Measurements from ENCODE around the gene GGTA1.
"Not testable (repeated sequence)": the region's sequence is repeated elsewhere in the genome, so short reads cannot be mapped to it uniquely, and the experiment has no call there.

The GGTA1 gene

DNA sequence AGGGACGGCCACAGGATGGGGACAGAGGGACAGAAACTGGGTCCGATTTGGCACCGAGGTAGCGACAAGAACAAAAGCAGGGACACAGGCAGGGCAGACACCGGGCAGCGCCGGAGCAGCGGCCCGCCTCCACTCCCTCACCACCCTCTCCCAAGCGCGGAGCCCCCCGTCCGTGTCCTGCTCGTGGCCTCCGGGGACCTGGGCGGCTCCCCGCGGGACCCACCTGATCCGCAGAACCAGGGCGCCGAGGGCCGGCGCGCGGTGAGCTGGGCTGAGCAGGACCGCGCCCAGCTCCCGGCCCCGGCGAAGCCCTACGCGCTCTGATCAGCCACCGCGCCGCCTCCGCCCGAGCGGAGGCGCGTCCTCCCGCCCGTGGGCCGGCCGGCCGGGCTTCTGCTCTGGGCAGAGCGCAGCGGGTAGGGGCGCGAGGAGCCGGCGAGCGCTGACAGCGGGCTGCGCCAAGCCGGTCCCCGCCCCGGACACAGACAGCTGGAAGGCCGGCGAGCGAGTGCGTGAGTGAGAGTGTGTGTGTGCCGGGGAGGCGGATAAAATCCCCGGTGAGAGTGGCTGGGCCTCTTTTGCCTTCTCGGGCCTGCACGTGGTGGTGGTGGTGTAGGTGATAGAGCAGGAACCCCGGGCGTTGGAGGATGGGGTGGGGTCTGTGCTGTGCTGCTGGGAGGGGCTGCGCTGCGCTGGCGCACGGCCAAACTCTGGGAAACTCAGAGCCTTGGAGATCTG, at the start of gene GGTA1:
Gene GGTA1, minus strand, starts transcription at position 418 of the 738 bp plus-strand sequence. CDS start 31,922 bp downstream, outside the sequence.
- DNase-seq (ENCODE audit: low read depth), result no peak

DNA sequence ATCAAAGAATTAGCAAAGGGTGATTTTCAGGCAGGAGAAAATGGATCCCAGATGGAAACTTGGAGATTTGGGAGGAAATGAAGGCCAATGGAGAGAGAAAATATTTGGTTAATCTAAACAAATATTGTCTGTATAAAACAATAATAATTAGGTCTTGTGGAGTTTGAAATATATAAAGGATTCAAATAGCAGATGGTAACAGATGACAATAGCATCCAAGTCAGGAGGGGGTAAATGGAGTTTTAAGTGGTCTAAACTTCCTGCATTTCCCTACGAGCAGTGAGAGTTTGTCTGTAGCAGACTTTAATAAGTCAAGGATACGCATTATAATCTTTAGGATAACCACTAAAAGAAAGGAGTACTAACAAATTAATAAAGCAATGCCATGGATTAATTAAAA, 49.0 kb upstream of the GGTA1 start:
- no peak for DNase-seq (ENCODE audit: low read depth)

DNA sequence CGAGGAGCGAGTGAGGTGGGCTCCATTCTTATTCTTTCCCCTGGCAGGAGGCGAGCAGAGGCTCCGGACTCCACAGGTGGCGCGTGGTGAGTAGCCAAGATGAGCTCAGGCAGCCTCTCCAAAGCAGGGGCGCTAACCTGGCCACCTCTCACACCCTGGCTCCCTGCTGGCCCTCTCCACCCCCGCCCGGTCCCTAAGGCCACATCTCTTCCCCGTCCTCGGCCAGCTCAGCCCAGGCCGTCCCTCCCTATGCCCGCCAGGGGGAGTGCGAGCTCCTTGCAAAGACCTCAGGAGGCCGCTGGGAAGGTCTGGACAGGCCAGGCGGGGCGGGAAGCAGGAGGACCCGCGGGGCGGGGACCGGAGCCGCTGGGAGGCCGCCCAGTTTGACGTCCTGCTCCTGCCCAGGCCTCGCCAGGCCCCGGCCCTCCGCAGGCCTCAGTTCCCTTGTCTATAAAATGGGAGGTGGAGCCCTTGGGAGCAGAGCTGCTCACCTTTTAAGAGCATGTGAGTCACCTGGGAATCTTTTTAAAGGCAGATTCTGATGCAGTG, 46.3 kb upstream of the GGTA1 start:
- DNase-seq (ENCODE audit: low read depth), result peak; percentile 86

DNA sequence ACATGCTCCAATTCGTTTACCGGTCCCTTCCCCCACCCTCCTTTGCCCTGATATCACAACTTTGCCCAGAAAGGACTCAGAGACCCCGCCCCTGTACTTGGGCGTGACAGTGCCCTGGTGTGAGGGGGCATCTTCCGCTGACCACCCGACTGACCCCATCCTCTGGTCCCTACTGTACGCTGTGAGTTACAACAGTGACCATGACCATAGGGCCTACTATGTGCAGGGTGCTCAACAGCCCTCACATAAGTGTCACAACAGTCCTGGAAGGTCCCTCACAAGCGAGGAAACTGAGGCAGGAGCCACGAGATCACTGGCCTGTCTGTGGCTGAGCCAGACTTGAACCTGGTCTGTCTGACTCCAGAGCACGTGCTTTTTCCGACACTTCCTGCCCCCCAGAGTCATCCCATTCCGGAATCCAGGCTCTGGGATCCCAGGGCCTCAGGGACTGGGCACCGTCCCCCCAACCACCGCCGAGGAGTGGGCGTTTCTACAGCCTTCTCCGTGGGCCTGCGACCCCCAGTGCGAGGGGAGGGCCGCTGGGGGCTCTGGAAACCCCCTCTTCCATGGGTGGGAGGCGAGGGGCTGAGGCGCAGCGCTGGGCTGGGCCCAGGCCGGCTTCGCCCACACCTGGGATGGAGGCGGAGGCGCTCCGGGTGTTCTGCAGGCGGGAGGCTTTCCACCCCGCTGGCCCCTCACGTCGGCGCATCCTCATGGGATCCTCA, 45.7 kb upstream of the GGTA1 start:
- DNase-seq (ENCODE audit: low read depth), result no peak

DNA sequence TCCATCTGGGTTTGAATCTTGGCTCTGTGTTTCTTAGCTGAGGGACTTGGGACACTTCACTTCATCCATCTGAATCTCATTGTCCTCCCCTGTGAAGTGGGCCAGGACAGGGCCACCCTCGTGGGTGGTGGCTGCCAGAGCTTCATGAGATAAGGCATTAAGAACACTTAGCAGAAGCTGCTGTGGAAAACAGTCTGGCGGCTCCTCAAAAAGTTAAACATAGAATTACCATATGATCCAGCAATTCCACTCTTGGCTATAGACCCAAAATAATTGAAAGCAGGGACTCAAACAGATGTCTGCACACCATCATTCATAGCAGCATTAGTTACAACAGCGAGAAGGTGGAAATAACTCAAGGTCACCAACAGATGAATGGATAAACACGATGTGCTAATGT, 42.4 kb upstream of the GGTA1 start:
- DNase-seq (ENCODE audit: low read depth), result no peak

DNA sequence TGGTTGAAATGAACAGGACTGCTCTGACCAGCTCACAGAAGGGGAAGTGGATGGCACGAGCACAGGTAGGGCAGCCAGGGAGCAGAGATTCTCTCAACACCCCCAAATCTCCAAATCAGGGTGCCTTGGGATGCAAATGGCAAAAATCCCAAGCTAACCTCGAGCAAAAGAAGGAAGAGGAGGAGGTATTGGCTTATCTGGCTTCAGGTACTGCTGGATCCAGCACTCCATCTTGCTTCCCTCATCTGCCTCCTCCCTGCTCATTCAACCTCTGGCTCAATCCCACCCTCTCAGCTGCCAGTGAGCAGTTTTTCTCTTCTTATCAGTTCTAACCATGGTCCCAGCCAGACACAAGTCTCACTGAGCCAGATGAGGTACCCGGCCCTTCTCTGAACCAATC, 41.6 kb upstream of the GGTA1 start:
- no peak for DNase-seq (ENCODE audit: low read depth)

DNA sequence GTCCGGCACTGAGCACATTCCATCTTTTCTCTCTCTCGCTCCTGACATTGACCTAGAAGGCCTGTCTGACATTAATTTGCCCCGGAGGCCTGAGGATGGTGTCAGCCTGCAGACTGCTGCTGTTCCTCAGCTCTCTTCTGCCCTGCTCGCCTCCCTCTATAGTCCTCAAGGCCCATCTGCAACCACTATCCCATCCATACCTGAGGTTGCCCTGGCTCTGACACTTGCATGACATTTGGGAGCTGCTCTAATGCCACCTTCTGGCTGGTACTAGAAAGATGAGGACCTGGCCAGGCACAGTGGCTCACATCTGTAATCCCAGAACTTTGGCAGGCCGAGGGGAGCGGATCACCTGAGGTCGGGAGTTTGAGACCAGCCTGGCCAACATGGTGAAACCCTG, 38.6 kb upstream of the GGTA1 start:
- DNase-seq (ENCODE audit: low read depth), result no peak

DNA sequence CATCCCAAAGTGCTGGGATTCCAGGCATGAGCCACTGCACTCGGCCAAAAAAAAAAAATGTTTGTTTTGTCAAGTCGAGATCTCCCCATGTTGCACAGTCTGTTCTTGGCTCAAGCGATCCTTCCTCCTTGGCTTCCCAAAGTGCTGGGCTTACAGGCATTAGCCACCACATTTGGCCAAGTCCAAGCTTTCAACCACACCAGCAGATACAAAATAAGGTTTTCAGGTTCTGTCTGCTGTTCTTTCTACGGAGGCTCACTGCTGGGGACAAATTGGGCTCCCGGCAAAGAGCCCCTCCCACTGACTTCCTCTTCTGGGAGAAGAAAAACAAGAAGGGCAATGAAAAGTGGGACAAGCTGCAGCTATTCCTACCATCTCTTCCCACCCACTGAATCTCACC, 37.6 kb upstream of the GGTA1 start:
- no peak for DNase-seq (ENCODE audit: low read depth)

DNA sequence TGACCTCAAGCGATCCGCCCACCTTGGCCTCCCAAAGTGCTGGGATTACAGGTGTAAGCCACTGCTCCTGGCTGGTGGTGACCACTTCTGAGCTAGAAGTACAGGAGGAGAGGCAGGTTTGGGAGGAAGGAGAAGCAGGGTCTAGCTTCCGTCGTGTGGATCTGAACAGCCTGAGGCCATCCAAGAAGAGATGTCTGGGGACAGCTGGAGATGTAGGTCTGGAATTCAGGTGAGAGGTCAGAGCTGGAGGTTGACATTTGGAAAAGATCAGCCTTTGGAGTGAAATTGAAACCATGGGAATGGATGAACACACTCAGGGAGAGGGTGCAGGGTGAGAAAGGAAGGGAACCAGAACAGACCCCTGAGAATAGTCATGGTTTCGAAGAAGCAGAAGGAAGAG, 33.2 kb upstream of the GGTA1 start:
- no peak for DNase-seq (ENCODE audit: low read depth)

DNA sequence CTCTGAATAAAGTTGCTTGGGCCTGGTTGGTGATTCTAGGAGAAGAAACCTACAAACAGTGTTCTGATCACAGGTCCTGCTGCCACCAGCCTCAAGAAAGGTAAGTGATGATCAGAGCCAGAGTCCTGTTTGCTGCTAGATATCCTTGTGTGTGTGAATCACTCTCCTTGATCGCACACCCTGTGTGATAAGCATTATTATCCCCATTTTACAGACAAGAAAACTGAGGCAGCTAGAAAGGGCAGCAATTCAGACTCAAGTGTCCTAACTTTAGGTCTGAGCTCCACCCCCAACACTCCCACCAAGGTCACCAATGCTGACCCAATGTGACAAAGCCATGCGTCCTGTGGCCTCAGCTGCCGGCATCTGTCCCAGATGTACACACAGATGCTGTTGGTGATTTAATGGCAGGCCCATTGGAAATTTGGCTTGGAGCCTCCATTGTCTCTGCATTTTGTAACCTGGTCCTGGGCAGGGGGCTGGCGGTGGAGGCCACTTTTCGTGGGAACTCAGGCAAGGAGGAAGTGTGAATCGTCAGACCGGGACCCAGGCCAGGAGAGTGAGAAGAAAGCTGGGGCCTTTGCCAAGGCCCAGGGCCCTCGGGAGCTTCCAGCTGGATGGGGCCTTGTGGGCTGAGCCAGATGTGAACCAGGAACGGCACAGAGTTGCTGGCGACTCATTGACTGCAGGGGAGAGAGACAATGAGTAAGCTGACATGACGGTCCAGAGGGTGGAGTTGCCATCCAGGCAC, 29.8 kb upstream of the GGTA1 start:
- DNase-seq (ENCODE audit: low read depth), result peak; percentile 99

DNA sequence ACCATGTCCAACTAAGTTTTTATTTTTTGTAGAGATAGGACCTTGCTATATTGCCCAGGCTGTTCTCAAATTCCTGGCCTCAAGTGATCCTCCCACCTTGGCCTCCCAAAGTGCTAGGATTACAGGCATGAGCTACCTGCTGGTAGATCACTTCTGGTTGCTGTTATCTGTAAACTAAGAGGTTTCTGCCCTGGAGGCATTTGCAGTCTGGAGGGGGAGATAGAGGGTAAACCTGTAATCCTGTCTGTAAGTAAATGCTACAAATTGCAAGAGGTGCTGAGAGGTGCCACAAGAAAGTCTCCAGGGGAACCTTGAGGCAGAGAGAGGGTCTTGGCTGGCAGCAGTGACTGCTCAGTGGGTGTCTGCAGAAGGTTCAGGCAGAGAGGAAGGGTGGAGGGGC, 29.0 kb upstream of the GGTA1 start:
- no peak for DNase-seq (ENCODE audit: low read depth)

DNA sequence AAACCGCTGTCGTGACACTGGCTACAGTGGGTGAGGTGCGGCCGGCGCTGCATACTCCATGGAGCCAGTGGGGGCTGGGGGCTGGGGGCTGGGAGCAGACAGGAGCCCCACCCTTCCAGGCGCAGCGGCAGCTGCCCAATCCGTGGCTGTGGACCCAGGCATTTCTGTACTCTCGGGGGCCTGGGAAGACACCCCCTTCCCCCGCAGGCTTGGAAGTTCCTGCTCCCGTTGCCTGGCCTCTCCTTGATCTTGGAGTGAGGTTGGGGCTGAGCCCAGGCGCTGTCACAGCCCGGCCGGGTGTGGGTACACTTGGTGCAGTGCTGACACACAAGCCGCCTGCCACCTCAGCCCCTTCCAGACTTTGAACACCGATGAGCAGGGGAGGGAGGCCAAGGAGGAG, 27.7 kb upstream of the GGTA1 start:
- no peak for DNase-seq (ENCODE audit: low read depth)

DNA sequence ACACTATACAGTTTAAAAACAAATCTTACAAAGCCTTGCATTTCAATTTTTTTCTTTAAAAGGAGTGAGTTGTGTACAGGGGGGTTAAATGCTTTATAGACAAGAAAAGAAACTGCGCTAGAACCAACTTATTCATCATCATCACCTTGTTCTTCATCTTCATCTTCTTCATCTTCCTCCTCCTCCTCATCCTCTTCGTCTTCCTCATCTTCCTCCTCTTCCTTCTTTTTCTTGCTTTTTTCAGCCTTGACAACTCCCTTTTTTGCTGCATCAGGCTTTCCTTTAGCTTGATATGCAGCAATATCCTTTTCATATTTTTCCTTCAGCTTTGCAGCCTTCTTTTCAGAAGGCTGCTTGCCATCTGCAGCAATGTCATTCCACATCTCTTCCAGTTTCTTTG, 20.0 kb upstream of the GGTA1 start:
- DNase-seq (ENCODE audit: low read depth), result not testable (repeated sequence)

DNA sequence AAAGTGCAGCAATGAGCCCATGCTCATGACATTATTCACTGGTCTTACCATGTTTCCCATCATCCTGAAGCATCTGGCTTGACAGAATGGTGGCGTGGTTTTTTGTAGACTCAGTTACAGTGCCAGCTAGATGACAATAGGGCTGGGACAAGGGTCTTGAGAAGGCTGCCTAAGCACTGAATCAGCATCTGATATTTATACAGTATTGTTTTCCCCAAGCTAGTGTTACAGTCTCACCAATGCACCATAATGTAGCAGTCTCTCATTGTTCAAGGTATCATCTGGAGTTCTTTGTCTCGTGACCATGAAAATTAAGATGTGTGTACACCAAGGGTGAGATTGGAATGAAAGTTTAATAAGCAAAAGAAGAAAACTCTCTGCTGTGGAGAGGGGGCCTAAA, 19.0 kb upstream of the GGTA1 start:
- DNase-seq (ENCODE audit: low read depth), result no peak

DNA sequence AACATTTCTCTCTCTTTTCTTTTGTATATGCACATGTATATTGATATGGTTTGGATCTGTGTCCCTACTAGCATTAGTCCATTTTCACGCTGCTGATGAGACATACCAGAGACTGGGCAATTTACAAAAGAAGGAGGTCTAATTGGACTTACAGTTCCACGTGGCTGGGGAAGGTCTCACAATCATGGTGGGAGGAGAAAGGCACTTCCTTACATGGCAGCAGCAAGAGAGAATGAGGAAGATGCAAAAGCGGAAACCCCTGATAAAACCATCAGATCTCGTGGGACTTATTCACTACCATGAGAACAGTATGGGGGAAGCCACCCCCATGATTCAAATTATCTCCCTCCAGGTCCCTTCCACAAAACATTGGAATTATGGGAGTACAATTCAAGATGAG, 13.5 kb upstream of the GGTA1 start:
- DNase-seq (ENCODE audit: low read depth), result not testable (repeated sequence)

DNA sequence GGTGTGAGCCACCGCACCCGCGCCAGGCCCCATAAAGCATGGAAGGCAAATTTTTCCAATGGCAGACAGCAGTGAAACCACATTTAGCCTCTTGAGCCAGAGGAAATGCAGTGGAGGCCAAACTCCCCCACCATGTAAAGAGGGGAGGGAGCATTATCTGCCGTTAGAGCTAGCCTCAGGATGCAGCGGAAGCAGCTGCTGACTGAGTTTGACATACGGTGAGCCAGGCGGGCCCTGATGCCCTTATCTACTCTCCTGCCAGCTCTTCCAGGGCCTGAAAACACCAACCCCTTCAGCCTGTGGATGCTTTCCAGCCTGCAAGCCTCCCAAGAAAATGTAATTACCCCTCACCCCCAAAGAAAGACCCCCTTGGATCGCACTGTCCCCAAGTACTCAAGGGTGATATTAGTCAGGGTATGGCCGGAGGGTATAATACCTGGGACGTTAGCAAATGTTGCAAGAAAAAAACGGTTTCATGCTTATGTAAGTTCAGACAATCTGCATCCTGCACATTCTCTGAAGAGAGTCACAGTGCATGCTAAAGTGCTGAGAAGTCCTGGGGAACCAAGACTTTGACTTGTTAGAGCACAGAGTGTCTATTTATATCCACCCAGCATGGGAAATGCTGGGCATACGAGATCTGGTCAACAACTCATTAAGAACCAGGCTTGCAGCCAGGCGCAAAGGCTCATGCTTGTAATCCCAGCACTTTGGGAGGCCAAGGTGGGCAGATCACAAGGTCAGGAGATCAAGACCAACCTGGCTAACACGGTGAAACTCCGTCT, 11.3 kb upstream of the GGTA1 start:
- DNase-seq (ENCODE audit: low read depth), result no peak

DNA sequence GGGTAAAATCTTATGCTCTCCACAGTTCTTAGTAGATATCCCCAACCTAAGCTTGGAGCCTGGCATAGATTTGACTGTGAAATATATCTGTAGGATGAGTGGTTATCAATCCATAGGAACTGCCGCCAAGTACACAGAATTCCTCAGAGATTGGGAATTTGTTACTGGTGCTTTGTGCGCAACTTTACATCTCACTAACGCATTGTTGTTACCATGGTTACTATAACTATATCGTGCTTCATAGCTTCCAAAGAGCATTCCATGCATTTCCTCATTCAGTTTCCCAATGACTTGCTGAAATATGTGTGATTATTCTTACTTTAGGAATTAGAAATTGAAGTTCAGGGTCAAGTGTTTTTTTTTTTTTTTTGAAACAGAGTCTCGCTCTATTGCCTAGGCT, 9.5 kb upstream of the GGTA1 start:
- no peak for DNase-seq (ENCODE audit: low read depth)

DNA sequence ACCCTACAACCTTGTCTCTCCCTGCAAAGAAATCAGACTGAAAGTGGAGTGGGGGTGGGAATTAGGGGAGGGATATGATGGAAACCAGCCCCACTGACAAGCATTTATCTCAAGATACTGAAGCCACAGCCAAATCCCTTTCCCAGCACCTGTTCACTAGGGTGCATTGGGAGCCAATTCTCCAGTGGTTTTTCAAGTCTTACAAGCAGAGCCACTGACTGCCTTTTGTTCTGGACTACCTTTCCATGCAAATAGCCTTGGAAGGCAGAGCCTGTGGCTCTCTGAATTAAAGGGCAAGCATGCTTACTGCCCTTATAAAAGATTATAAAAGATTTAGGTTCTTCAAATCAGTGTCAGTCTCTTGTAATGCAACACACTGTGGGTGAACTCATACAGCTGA, 8.8 kb upstream of the GGTA1 start:
- DNase-seq (ENCODE audit: low read depth), result no peak

DNA sequence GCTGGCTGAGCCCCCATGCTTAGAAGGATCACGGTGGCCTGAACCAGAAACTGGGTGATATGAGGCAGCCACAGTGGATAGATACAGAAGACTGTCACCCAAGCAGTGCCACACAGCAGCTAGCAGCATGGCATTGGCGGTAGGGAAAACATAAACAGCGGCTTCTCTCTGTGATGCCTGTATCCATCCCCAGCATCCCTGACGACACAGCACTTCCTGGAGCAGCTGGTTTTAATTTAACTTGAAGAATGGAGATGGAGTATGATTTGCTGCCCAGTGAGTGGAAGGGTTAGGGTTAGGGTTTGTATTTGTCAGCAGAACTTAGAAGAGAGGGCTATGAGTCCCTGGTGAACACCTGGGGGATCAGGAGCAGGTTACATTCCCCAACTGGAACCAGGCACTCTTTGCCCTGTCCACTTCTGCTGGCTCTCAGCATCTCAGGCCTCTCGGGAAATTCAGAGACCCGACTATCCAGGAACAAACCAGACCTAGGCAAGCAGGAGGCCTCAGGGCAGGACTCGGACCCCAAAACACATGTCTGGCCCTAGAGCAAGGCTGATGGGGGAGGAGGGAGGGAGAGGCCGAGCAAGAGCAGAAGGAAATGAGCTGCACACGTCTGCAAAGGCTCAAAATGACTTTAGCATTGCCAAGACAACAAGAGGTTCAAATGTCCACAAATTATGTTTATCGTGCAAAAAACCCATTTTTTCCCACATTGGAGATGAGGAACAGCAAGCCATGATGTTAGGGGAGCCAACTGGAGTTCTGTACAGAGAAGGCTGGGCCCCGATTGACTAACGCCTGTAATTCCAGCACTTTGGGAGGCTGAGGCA, 6.5 kb upstream of the GGTA1 start:
- DNase-seq (ENCODE audit: low read depth), result no peak

DNA sequence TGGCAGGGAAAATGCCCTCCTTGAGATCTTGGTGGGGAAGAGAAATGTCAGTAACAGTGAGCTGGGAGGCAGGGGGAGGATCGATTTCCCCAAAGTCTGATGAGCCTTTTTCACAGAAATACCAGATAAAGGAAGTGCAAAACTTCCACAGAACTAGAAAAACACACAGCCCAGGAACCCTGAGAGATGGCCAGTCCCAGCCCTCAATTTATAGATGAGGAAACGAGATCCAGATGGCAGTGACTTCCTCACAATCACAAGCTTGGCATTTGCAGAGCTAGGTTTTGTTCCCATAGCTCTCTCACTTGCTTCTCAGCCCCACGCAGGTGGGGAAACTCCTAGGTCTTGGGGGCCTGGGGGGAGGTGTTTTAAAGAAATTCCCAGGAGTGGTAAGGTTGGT, 3.8 kb upstream of the GGTA1 start:
- no peak for DNase-seq (ENCODE audit: low read depth)

DNA sequence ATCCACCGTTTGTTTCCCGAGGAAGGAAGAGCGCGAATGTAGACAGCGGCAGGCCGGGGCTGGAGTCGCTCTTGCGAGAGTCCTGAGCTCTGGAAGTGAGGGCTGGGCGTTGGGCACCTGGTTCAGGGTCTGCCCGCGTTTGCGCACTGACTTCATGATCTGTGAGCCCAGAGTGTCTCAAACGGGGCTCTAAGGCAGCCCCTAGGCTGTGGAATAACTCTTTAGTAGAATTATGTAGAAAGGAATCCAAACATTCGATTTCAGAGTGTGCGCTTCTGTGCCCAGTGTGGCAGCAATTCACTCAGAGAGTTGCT, 478 bp upstream of the GGTA1 start:
- no peak for DNase-seq (ENCODE audit: low read depth)

DNA sequence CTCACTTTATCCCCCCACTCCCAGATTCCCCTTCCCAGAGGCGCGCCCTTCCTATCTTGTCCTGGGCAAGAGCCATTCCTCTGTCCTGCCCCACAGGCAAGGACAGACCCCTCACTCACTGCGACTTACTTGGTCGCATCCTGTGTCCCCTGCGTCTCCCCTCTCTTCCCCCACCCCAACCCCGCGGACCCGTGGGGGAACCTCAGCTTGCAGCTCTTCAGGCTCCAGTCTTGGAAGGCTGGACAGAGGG, 542 bp downstream of the GGTA1 start:
- DNase-seq (ENCODE audit: low read depth), result no peak

Measured in GM04504 (cell line).